Loucy (cell line): ENCODE measurements around the gene LPIN1.

Experiments
- EZH2phosphoT487 ChIP-seq: fragments of 200-600 bp; IDR thresholded peaks from 2 replicates; pipeline ENCODE4 v1.6.1; 2018; ENCODE audit warnings: antibody characterized with exemption, mild to moderate bottlenecking, moderate library complexity, borderline replicate concordance
- TF ChIP-seq, protein P1 (sequence below): fragments of 200-600 bp; sonication (generic); conservative IDR thresholded peaks from 2 replicates; pipeline ENCODE4 v1.5.1; 2014; ENCODE audit warnings: mild to moderate bottlenecking, antibody characterized with exemption, low read length

DNA sequence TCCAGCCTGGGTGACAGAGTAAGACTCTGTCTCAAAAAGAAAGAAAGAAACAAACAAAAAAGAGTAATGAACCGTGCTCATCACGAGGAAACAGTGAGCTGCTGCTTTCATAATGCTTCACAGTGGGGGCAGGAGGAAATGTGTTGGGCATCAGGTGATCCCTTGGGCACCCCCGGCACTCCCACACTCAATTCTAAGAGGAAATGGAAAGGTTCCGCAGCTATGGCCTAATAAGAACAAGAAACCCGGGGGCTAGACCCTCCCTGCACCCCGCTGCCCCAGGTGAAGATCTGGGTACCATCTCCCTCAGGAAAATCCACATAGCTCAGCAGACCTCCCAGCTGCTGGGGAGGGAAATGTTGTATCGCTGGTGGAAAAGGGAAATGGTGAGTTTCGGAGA lies 118.9 kb downstream of the LPIN1 start:
- TF ChIP-seq, protein P1, sequence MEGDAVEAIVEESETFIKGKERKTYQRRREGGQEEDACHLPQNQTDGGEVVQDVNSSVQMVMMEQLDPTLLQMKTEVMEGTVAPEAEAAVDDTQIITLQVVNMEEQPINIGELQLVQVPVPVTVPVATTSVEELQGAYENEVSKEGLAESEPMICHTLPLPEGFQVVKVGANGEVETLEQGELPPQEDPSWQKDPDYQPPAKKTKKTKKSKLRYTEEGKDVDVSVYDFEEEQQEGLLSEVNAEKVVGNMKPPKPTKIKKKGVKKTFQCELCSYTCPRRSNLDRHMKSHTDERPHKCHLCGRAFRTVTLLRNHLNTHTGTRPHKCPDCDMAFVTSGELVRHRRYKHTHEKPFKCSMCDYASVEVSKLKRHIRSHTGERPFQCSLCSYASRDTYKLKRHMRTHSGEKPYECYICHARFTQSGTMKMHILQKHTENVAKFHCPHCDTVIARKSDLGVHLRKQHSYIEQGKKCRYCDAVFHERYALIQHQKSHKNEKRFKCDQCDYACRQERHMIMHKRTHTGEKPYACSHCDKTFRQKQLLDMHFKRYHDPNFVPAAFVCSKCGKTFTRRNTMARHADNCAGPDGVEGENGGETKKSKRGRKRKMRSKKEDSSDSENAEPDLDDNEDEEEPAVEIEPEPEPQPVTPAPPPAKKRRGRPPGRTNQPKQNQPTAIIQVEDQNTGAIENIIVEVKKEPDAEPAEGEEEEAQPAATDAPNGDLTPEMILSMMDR: no peak
- TF ChIP-seq EZH2phosphoT487: no peak
